ENCODE measurements around the gene CHKA.

CHKA gene

GRCh38 chr11:68142441-68143309 lies 21.5 kb upstream of the CHKA start:
- DNase-seq: no peak

DNA sequence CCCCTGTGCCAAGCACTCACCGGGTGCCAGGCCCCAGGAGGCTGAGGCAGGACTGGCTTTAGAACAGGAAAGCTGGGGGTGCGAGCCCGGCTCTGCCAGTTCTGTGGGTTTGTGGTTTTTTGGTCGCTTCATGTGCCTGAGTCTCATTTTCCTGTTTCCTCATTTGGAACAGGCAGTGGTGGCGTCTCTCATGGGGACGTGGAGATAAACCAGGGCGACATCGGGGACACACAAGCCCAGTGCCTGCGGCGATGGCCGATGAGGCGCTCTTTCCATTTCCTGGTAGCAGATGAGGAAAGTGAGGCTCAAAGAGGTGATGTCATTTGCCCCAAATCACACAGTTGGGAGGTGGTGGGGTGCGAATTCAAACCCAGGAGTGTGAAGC lies 20.8 kb upstream of the CHKA start:
- DNase-seq: no peak

DNA sequence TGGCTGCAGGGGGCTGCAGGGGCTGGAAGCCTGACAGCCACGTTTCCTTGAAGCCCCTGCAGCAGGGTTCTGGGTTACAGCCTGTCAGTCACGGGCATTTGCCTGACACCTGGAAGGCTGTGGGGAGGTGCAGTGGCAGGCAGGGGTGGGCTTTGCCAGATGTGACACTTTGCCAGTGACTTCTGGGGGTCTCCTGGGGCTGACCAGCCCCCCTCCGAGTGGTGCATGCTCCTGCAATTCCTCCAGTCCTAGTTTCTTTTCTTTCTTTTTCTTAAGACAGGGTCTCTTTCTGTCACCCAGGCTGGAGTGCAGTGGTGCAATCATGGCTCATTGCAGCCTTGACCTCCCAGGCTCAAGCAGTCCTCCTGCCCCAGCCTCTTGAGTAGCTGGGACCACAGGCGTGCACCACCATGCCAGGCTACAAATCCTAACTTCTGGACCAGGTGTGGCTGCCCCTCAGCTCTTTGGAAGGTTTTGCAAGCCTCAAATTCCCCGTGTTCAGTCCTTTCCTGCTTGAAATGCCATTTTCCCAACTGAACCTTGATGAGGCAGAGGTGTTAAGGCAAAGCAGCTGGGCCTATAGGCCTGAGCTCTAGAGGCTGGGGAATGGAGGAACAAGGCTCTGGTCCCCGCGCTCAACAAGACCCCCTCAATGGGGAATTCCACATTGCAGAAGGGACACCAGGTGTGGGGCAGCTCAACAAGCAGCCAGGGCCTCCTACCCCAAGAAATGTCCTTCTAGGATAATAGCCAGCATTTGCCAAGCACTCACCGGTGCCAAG lies 20.2 kb upstream of the CHKA start:
- DNase-seq: no peak

GRCh38 chr11:68140496-68141245 lies 19.5 kb upstream of the CHKA start:
- no peak for DNase-seq

DNA sequence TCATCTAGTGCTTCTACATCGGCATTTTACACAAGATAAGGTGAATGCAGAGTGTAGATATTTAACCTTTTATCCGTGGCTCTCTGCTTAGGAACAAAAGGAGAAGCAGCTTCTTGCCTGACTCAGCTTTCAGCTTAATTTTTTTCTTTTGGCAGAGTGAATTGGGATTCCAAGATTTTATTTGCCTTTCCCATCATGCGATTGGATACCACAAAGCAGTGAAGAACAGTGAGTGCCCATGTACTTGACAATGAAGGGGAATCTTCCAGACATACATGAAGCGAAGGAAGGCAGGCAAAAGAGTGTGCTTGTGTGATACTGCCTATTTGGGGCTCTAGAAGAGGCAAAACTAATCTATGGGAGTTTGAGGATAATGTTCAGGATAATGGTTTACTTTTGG lies 17.0 kb upstream of the CHKA start:
- no peak for DNase-seq

- DNase-seq: no peak
These were observed 16.6 kb upstream of the CHKA start for GRCh38 chr11:68137833-68138232.

GRCh38 chr11:68136866-68137265 lies 15.7 kb upstream of the CHKA start:
- no peak for DNase-seq

DNA sequence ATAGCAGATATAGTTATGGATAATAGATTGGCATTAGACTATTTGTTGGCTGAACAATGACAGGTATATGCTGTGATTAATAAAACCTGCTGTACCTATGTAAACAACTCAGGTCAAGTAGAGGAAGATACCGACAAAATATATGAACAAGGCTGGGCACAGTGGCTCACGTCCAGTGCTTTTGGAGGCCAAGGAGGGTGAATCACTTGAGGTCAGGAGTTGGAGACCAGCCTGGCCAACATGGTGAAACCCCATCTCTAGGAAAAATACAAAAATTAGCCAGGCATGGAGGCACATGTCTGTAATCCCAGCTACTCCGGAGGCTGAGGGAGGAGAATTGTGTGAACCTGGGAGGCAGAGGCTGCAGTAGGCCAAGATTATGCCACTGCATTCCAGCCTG lies 14.0 kb upstream of the CHKA start:
- DNase-seq: no peak

- no peak for DNase-seq
These were observed 12.6 kb upstream of the CHKA start for GRCh38 chr11:68133761-68134160.

DNA sequence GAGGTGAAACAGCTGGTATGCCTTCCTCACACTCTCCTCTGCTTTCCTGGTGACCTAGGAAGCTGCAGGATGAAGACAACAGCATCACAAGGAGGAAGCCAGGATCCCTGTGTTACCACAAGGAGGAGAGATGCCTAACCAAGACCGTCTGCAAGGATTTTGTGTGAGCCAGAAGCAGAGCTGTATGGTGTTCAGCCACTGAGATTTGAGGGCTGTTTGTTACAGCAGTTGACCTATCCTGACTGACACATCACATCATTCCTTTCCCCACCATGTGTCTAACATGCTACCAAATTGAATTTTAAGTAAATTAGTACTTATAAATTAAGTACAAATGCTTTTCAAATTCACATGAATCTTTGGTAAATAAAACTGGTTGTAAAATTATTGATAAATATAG lies 8.9 kb upstream of the CHKA start:
- no peak for DNase-seq

DNA sequence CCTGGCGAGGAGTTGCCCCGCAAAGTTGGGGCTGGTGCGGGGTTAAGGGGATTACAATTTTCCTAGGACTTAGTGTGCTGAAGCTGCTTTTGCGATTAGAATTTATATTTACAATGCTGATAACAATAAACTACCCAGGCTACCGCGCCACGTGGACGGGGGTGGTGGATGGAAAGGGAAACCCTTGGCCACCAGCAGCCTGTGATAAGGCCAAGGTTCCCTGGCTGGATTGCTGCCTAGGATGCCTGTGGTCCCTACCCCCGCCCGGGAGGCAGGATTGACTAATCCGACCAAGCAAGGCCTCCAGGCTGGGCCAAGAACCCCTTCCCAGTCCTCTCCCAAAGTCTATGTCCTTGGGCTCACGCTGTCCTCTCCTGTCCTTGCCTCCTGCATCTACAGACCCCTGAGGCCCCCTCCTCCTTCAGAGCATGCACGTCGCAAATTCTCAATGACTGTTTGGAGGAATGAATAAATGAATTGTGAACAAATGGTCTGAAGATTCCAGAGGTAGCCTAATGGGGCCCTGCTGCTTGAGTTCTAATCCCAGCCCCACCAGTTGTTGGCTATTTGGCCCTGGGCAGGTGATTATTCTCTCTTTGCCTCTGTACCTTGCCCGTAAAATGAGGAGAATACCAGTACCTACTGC lies 7.6 kb upstream of the CHKA start:
- no peak for DNase-seq

- DNase-seq: no peak
These were observed 6.8 kb upstream of the CHKA start for GRCh38 chr11:68127714-68128681.

- no peak for DNase-seq
These were observed 4.0 kb upstream of the CHKA start for GRCh38 chr11:68125164-68125563.

DNA sequence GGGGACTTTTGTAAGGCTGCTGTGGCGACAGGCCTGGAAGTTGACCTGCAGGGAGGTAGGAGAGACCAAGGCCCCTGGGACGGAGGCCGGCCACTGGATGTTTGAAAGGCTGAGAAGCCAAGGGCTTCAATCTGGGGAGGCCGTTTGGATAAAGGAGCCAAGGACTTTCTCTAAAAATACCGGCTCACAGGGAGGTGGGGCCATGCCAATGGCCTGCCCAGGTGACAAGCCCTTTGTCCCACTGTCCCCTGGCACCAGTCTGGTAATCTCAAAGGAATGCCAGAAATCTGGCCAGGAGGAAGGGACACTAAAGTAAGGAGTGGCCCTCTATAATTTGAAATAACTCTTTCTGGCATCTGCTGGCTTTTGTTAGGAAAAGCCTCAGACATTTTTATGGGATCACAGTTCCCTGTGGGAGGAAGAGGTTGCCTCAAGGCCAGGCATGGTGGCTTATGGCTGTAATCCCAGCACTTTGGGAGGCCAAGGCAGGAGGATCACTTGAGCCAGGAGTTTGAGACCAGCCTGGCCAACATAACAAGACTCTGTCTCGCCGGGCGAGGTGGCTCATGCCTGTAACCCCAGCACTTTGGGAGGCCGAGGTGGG lies 1.9 kb upstream of the CHKA start:
- no peak for DNase-seq

DNA sequence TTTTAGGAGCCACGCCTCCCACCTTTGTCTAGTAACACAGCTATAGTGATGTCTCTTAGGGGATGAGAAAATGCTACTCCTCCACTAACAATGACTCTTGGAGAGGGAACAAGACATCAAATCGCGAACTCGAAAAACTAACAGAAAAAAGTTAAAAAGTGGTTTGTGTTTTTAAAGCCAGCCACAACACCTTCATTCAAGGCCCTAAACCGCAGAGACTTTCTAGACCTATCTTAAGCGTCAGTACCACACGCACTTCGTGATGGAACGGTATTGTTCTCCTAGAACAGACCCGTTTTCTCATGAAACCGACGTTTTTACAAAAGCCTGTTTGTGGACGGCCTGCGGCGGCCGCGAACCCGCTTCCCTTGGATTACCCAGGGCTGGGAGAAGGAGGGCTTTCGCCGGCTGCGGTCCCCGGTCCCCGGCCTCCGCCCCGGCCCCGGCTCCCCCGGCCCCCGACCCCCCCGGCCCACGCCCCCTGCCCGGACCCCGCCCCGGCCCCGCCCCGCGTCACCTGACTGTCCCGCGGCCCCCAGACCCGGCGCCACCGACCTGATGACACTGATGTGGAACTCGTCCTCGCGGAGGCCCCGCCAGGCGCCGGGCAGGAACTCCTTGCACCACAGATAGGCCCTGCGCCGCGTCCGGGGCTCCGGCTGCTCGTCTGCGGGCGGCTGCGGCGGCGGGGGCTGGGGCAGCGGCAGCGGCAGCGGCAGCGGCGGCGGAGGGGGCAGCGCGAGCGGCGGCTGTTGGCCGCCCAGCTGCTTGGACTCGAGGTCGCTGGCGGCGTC lies 718 bp downstream of the CHKA start:
- no peak for DNase-seq

DNA sequence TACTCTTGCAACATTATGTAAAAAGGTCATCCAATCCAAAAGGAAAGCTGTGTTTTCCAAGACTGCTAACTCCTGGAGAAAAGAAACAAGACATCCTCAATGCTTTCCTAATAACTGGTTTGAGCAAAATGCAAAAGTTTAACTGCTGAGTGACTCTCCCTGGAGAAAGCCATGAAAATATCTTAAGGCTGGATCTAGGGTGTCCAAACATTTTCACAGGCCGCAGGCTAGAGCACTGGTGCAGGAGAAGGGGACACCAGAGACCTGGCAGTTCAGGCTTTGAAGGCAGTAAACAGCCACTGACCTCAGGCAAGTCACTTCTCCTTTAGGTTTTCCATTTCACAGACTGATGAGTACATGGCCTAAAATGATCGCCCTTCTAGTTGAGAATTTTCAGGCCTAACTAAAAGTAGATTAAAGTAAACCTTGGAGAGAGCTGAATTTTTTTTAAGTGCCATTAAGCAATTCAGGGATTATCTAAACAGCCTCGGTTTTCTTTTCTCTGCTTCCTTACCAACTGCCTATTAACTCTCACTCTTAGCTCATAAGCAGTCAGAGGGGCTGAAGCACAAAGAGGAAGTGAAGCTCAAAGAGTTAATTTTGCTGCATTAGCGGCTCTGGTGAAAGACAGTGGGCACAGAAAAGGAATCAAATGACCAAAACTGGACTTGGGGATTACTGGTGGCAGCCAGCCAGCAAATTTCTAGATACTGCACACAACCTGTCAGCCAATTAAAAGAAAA lies 2.3 kb downstream of the CHKA start:
- no peak for DNase-seq

- no peak for DNase-seq
These were observed 3.2 kb downstream of the CHKA start for GRCh38 chr11:68117853-68118470.

GRCh38 chr11:68116974-68117373 lies 4.2 kb downstream of the CHKA start:
- no peak for DNase-seq

- no peak for DNase-seq
These were observed 5.1 kb downstream of the CHKA start for GRCh38 chr11:68116126-68116525.
